ENCODE results near the gene TNFRSF19.
"Not testable (repeated sequence)": the region's sequence is repeated elsewhere in the genome, so short reads cannot be mapped to it uniquely, and the experiment has no call there.

Gene TNFRSF19

GRCh38 chr13:23570099-23570920 lies at the start of gene TNFRSF19:
Gene TNFRSF19, plus strand, starts transcription at chr13:23570412. Its CDS starts 19,772 bp downstream, at chr13:23590184.
- peak; percentile 91 for DNase-seq

DNA sequence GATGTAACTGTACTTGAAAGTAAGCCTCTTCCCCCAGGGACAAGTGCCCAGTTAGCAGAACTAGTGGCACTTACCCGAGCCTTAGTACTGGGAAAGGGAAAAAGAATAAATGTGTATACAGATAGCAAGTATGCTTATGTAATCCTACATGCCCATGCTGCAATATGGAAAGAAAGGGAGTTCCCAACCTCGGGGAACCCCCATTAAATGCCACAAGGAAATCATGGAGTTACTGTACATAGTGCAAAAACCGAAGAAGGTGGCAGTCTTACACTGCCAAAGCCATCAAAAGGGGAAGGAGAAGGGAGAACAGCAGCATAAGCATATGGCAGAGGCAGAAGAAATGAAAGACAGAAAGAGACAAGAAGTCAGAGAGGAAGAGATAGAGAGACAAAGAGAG lies 40.3 kb upstream of the TNFRSF19 start:
- DNase-seq = not testable (repeated sequence)

- DNase-seq = no peak
These were observed 38.8 kb upstream of the TNFRSF19 start for GRCh38 chr13:23531446-23531845.

DNA sequence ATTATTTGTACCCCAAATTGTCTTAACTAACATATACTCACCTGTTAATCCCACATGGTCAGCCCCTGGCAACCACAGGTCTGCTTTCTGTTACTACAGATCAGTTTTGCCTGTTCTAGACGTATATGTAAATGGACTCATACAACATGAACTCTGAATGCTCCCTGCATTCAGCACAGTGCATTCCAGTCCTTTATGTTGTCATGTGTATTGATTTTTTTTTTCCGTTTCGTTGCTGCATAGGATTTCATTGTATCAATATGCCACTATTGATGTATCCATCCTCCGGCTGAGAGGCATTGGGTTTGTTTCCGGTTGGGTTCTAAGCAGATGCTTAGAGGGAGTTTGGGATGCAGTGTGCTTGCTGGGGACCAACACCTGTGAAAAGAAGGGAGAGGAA lies 36.1 kb upstream of the TNFRSF19 start:
- no peak for DNase-seq

DNA sequence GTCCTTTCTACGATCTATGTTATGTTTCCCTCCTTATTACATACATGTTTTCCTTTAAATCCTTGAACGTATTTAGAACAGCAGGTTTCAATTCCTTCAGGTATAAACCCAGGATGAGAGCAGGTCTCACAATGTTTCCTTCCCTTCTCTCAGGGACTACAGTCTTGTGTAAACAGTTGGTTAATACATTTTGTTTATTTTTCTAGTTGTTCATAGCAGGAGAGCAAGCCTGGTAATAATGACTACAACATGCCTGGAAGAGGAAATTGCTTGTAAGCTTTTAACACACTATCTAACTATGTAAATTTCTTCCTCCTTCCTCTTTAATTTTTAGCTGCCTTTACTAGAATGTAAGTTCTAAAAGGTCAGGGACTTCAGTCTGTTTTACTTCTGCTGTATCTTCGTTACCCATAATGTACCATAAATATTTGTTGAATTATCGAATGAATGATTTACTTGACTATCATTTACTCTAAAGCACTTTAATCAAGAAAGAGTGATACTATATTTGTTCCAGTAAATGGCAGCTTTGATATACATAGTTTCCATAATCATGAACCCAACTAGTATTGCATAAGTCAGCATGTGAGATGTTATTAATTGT lies 28.9 kb upstream of the TNFRSF19 start:
- peak; percentile 8 for DNase-seq

- DNase-seq = no peak
These were observed 25.5 kb upstream of the TNFRSF19 start for GRCh38 chr13:23544668-23545067.

DNA sequence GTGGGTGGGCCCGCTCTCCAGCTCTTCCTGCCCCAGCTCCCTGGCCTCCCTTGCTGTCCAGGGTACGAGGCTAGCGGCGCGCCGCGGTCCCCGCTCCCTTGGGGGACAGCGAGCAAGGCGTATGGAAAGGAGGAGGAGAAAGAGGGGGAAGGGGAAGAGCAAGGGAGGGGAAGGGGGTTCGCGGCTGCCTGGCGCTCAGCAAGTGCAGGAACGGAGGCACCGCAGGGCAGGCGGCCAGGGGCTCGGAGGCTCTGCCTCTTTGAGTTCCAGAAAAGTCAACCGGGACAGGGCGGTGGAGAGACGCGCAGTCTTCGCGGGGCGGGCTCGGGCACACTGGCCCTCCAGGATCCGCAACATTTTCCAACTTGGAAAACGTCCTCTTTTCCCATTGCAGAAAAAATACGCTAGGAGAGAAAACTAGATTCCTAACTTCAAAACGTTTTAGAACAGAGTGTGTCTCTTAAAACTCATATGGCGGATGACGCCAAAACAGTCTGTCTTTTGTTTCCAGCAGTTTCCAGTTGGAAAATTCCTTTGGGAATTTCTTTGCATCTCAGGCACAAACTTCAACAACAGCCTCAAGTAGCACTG lies 23.1 kb upstream of the TNFRSF19 start:
- peak; percentile 50 for DNase-seq

DNA sequence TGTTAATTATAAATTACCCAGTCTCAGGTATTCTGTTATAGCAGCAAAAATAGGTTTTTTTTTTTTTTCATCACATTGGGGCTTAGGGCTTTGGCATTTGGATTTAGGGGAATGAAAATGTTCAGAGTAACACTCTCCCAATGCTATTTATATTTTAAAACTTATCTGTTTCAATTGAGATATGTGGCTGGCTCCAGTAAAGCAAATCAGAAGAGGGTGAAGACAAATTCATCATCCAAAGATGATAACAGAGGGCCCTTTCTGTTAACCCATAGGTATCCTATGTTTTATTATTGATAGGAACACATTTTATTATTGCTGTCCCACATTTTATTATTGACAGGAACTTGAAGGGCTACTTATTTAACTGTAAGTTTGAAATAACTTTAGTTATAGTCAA lies 20.5 kb upstream of the TNFRSF19 start:
- no peak for DNase-seq

DNA sequence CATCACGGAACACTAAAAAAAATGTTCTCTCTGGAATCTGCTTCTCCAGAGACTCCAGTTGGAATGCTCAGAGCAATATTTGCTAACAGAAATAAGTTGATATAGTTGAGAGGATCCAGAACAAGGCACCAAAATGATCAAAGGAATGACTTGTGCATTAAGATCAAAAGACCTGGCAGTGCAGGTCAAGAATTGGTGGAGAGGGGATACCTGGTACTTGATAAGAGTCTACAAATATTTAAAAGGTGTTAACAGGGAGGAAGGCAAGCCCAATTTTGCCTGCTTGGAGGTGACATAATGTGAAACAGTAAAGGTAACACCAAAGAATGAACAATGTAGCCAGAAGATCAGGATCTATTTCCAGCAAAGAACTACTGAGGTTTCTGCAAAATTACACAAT lies 20.0 kb upstream of the TNFRSF19 start:
- no peak for DNase-seq

GRCh38 chr13:23551213-23552008 lies 18.8 kb upstream of the TNFRSF19 start:
- no peak for DNase-seq

DNA sequence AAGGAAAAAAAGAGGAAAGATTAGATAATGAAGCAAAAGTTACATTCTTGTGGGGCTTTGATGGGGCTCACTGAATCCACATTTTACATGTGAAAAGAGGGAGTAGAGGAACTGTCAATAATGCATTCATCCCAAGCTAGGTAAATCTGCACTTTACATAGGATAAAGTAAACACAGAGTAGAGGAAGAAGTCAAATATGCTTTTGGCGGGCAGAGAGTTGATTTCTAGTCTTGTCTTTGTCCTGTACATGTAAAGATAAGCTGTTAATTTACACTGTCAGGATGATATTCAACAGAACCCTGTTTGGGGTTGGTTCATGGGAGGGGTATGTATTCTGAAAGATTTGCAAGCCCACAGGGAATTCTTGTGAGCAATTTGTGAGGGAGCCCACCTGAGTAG lies 18.0 kb upstream of the TNFRSF19 start:
- no peak for DNase-seq

DNA sequence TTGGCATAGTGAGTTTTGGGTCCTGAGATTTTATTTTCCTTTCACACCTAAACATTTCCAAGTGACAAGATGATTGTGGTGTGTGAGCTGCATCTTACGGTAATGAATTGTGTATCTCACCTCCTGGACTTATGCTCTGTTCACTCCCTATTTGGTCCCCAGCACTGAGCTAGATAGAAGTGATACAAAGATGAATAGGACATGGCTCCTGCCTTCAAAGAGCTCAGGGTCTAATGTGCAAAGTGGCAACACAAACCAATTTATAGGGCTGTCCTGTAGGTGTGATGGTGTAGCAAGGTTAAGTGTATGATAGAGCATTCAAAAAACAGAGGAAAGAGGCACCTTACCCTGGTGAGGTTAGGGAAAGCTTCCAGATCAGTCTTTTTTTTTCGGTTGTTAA lies 17.6 kb upstream of the TNFRSF19 start:
- no peak for DNase-seq

- DNase-seq = no peak
These were observed 16.2 kb upstream of the TNFRSF19 start for GRCh38 chr13:23554000-23554399.

- DNase-seq = no peak
These were observed 13.2 kb upstream of the TNFRSF19 start for GRCh38 chr13:23557043-23557442.

DNA sequence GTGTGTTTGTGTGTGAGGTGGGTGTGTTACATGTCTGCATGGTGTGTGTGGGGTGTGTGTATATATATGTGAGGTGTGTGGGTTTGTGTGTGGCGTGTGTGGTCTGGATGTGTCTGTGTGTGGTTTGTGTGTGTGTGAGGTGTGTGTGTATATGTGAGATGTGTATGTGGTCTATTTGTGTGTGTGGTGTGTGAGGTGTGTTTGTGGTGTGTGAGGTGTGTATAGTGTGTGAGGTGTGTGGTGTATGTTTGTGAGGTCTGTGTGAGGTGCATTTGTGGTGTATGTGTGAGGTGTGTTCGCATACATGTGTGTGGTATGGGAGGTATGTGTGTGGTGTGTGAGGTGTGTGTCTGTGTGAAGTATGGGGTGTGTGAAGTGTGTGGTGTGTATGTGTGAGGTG lies 12.5 kb upstream of the TNFRSF19 start:
- DNase-seq = no peak

DNA sequence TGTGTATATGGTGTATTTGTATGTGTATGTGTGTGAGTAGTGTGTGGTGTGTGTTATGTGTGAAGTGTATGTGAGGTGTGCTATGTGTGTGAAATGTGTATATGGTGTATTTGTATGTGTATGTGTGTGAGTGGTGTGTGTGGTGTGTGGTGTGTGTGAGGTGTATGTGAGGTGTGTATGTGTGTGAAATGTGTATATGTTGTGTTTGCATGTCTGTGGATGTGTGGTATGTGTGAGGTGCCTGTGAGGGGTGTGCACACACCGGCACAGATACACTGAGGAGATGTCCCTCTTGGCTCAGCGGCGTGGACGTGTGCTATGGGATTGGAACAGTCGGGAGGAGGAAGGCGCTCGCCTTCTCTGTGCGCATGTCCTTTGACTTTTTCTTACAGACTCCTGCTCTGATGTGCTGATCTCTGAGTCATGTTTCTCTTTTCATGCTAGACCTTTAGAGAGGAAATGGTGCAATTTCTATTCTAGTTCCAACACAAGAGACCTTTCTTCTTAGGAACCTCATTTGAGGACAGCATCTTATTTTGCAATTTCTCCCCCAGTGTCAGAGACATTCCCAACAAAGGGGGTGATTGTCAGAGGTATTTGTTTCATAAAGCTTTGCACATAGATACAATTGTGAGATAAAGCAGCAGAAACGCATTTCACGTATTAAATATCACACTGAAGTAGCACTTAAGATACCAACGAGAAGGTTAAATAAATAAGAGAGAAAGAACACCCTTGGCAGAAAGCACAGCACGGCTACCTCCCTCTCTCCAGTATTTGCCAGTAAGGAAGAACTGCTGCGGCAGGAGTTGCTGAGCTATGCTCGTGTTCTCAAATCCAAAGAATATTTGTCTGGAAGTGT lies 11.3 kb upstream of the TNFRSF19 start:
- DNase-seq = peak; percentile 92

GRCh38 chr13:23560571-23561089 lies 9.6 kb upstream of the TNFRSF19 start:
- no peak for DNase-seq

GRCh38 chr13:23561261-23561660 lies 9.0 kb upstream of the TNFRSF19 start:
- DNase-seq = no peak

GRCh38 chr13:23563085-23563845 lies 6.9 kb upstream of the TNFRSF19 start:
- no peak for DNase-seq

GRCh38 chr13:23567906-23568460 lies 2.2 kb upstream of the TNFRSF19 start:
- DNase-seq = no peak

- DNase-seq = peak; percentile 42
These were observed 706 bp downstream of the TNFRSF19 start for GRCh38 chr13:23570921-23571315.
